Esophagus squamous epithelium (tissue), 4 donors: ENCODE measurements around the gene HENMT1.

Experiments
- POLR2A ChIP-seq, 4 donors: fragments of 450-650 bp; IDR thresholded peaks; one replicate each; pipeline ENCODE4 v1.6.1; 2017; ENCODE audit warnings: antibody characterized with exemption in 4 of 4, mild to moderate bottlenecking in 4 of 4, moderate library complexity in 3 of 4
- TF ChIP-seq, protein P1 (sequence below), 6 experiments: fragments of 450-650 bp in 4 of 6; fragments of 200-600 bp in 2 of 6; sonication (generic) in 2 of 6; IDR thresholded peaks; one replicate each; pipeline ENCODE4 v1.5.1; 2016 to 2019; ENCODE audit warnings: antibody characterized with exemption in 6 of 6, mild to moderate bottlenecking in 4 of 6, moderate library complexity in 4 of 6

DNA sequence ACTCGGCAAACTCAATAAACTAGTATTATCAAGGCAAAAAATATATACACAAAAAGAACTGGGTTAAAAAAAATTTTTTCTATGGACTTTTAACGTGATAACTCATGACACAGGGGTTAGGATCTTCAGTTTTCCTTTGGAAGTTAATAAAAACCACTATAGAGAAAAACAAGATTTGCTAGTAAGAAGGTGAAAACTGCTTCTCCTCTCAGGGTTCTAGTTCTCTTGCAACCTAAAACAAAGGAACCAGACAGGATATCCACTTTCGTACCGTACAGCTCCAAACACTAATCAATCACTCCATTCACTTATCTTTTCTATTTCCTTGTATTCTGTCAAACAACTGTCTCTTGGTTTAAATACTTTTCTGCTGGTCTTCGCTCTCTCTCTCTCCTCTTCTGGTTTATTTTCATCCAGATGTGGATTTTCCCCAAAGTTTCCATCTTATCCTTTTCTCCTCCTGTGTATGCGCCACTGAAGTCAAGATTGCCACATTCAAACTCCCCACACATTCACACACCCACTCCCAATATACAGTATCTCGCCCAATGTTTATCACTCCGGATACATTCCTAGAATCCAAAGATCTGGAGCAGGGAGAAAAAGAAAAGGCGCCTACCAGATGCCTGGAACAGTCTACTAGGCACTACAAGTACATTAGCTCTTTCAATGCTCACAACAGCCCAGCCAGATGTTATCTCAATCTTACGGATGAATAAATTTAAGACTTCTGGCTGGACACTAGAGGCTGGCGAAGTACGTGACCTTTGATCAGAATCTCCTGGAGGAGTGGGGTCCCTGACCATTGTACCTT, 30.4 kb upstream of the HENMT1 start:
- no peak for TF ChIP-seq POLR2A (IDR thresholded peaks at IDR 0.05)
- TF ChIP-seq, protein P1, sequence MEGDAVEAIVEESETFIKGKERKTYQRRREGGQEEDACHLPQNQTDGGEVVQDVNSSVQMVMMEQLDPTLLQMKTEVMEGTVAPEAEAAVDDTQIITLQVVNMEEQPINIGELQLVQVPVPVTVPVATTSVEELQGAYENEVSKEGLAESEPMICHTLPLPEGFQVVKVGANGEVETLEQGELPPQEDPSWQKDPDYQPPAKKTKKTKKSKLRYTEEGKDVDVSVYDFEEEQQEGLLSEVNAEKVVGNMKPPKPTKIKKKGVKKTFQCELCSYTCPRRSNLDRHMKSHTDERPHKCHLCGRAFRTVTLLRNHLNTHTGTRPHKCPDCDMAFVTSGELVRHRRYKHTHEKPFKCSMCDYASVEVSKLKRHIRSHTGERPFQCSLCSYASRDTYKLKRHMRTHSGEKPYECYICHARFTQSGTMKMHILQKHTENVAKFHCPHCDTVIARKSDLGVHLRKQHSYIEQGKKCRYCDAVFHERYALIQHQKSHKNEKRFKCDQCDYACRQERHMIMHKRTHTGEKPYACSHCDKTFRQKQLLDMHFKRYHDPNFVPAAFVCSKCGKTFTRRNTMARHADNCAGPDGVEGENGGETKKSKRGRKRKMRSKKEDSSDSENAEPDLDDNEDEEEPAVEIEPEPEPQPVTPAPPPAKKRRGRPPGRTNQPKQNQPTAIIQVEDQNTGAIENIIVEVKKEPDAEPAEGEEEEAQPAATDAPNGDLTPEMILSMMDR (IDR thresholded peaks at IDR 0.05), result no peak
